ENCODE measurements around the gene PGA3.

- TF ChIP-seq TAF1 (IDR thresholded peaks at IDR 0.05; ENCODE audit: borderline replicate concordance, insufficient read depth, low read length): no peak
- TF ChIP-seq REST (IDR thresholded peaks at IDR 0.05; ENCODE audit: insufficient read depth in 1 of 2, low read depth in 2 of 2, low read length in 2 of 2): no peak
- no peak for TF ChIP-seq POLR2AphosphoS5 (IDR thresholded peaks at IDR 0.05; ENCODE audit: low read depth, low read length)
- no peak for TF ChIP-seq SIN3A (IDR thresholded peaks at IDR 0.05; ENCODE audit: borderline replicate concordance, insufficient read depth, low read length)
These were observed 5.0 kb upstream of the PGA3 start for GRCh38 chr11:61198361-61198760.

Measured in PFSK-1 (cell line).